ENCODE measurements around the gene DUS4L.

DUS4L gene

DNA sequence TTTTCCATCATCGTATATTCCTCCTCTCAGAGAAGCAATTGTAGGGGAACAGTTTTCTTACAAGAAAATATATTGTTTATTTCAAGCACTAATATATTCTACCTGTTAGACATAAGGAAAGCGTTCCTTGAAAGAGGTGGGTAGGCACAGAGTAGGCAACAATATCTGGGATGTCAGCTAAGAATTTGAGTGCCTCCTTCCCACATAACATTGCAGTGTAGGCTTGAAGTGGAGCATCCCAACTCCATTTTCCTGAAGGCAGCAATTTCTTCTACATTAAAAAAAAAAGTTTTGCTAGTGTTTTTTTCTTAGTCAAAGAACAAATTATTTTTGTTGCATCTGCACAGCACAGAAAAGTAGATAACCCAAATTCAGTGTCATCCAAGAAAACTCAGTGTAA, 37.0 kb downstream of the DUS4L start:
- H3K9me3 ChIP-seq (ENCODE audit: control insufficient read depth, insufficient read depth, low read depth, low read length): no peaks in the 10 kb centered on the region
- peaks cover 3% of the 10 kb centered on the region for H3K4me1 ChIP-seq (ENCODE audit: control insufficient read depth, insufficient read depth, low read length)
- no peak overlapping the region for H3K27ac ChIP-seq (ENCODE audit: extremely low read depth, low read depth, low read length)
- H3K36me3 ChIP-seq (ENCODE audit: control insufficient read depth in 2 of 2, insufficient read depth in 1 of 2, low read length in 2 of 2): peaks cover 7 to 9% of the 10 kb centered on the region in 2 experiments
- TF ChIP-seq ZNF571 (tag by site-specific recombination; IDR thresholded peaks at IDR 0.05) (no peak), ZBTB20 (tag by site-specific recombination; IDR thresholded peaks at IDR 0.05) (no peak), ZNF292 (tag by site-specific recombination; IDR thresholded peaks at IDR 0.05; ENCODE audit: borderline replicate concordance, low read depth) (no peak), ZNF202 (tag by site-specific recombination; IDR thresholded peaks at IDR 0.05; ENCODE audit: borderline replicate concordance) (no peak), ZBTB1 (tag by site-specific recombination; IDR thresholded peaks at IDR 0.05) (no peak), ZNF394 (tag by site-specific recombination; IDR thresholded peaks at IDR 0.05; ENCODE audit: borderline replicate concordance) (no peak)
- TF ChIP-seq, protein P1, sequence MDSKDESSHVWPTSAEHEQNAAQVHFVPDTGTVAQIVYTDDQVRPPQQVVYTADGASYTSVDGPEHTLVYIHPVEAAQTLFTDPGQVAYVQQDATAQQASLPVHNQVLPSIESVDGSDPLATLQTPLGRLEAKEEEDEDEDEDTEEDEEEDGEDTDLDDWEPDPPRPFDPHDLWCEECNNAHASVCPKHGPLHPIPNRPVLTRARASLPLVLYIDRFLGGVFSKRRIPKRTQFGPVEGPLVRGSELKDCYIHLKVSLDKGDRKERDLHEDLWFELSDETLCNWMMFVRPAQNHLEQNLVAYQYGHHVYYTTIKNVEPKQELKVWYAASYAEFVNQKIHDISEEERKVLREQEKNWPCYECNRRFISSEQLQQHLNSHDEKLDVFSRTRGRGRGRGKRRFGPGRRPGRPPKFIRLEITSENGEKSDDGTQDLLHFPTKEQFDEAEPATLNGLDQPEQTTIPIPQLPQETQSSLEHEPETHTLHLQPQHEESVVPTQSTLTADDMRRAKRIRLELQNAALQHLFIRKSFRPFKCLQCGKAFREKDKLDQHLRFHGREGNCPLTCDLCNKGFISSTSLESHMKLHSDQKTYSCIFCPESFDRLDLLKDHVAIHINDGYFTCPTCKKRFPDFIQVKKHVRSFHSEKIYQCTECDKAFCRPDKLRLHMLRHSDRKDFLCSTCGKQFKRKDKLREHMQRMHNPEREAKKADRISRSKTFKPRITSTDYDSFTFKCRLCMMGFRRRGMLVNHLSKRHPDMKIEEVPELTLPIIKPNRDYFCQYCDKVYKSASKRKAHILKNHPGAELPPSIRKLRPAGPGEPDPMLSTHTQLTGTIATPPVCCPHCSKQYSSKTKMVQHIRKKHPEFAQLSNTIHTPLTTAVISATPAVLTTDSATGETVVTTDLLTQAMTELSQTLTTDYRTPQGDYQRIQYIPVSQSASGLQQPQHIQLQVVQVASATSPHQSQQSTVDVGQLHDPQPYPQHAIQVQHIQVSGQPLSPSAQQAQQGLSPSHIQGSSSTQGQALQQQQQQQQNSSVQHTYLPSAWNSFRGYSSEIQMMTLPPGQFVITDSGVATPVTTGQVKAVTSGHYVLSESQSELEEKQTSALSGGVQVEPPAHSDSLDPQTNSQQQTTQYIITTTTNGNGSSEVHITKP (tag by site-specific recombination; IDR thresholded peaks at IDR 0.05): no peak
- ChIA-PET POLR2A (no interaction called here), CTCF (no interaction called here)
- H3K4me3 ChIP-seq (ENCODE audit: low read depth, low read length): no peak overlapping the region

DNA sequence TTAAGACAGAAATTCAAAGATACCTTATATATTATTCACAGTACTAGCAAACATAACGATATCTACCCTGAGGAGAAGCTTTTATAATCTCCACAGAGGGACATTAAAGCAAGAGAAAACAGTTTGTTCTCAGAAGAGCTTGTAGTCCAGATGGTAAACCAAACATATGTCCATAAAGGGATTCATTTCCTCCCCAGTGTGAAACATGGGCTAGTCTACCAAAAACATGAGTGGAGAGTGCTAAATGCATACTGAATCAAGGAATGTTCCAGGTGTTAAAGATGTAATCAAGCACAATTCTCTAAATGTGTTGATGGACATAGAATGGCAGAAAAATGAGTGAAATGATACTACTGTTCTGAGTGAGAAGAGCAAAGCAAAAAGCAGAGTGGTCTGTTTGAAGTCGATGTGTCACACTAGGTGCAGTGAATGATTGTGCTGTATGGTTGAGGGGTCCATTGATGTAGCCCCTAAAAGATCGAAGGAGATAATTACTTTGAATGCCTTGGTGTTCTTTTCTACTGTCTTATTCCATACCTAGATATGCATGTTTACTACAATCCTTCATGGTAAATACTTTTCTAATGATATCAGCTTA, 41.5 kb downstream of the DUS4L start:
- Histone ChIP-seq H3K4me1 (ENCODE audit: control insufficient read depth, insufficient read depth, low read length) (no peaks in the 10 kb centered on the region), H3K27ac (ENCODE audit: extremely low read depth, low read depth, low read length) (no peak overlapping the region), H3K9me3 (ENCODE audit: control insufficient read depth, insufficient read depth, low read depth, low read length) (no peaks in the 10 kb centered on the region), H3K4me3 (ENCODE audit: low read depth, low read length) (no peak overlapping the region), H3K36me3 (ENCODE audit: control insufficient read depth in 2 of 2, insufficient read depth in 1 of 2, low read length in 2 of 2) (peaks cover 3 to 9% of the 10 kb centered on the region in 2 experiments)
- ChIA-PET POLR2A (no interaction called here), CTCF (no interaction called here)
- TF ChIP-seq ZXDB (tag by site-specific recombination; IDR thresholded peaks at IDR 0.05): no peak

DNA sequence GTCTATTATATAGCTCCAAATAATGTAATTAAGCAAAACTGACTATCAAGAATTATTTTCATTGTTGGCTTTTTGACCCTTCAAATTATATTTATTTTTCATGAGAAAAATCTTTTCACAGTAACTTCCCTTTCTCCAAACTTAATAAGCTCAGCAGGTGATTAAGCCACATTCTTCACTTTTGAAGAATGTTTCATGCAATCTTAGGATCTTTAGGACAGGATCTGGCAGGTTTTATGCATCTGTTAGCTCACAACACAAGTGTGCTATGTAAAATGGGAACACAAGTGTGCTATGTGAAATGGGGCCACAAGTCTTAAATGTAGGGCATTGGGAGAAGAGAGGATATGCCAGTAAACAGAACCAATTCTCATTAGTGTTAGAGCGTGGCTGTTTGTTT, 42.5 kb downstream of the DUS4L start:
- CTCF ChIA-PET: interaction anchor here (0.6 to 0.7 kb wide), 2 partner anchors 11 to 39 kb away, joined by 3 to 4 read pairs; no protein-coding TSS in a partner anchor
- H3K4me1 ChIP-seq (ENCODE audit: control insufficient read depth, insufficient read depth, low read length): no peaks in the 10 kb centered on the region
- H3K4me3 ChIP-seq (ENCODE audit: low read depth, low read length): no peak overlapping the region
- no peak for TF ChIP-seq ZSCAN23 (tag by site-specific recombination; IDR thresholded peaks at IDR 0.05)
- TF ChIP-seq ZNF19 (tag by site-specific recombination; IDR thresholded peaks at IDR 0.05; ENCODE audit: low read depth): no peak
- TF ChIP-seq ZNF514 (tag by site-specific recombination; IDR thresholded peaks at IDR 0.05): no peak
- TF ChIP-seq, protein P2, sequence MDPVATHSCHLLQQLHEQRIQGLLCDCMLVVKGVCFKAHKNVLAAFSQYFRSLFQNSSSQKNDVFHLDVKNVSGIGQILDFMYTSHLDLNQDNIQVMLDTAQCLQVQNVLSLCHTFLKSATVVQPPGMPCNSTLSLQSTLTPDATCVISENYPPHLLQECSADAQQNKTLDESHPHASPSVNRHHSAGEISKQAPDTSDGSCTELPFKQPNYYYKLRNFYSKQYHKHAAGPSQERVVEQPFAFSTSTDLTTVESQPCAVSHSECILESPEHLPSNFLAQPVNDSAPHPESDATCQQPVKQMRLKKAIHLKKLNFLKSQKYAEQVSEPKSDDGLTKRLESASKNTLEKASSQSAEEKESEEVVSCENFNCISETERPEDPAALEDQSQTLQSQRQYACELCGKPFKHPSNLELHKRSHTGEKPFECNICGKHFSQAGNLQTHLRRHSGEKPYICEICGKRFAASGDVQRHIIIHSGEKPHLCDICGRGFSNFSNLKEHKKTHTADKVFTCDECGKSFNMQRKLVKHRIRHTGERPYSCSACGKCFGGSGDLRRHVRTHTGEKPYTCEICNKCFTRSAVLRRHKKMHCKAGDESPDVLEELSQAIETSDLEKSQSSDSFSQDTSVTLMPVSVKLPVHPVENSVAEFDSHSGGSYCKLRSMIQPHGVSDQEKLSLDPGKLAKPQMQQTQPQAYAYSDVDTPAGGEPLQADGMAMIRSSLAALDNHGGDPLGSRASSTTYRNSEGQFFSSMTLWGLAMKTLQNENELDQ (tag by site-specific recombination; IDR thresholded peaks at IDR 0.05; ENCODE audit: low read depth): no peak
- no peak for TF ChIP-seq ZNF776 (tag by site-specific recombination; IDR thresholded peaks at IDR 0.05; ENCODE audit: borderline replicate concordance)
- POLR2A ChIA-PET: no interaction called here
- no peak overlapping the region for H3K27ac ChIP-seq (ENCODE audit: extremely low read depth, low read depth, low read length)
- H3K36me3 ChIP-seq (ENCODE audit: control insufficient read depth in 2 of 2, insufficient read depth in 1 of 2, low read length in 2 of 2): peaks cover 3 to 4% of the 10 kb centered on the region in 2 experiments
- H3K9me3 ChIP-seq (ENCODE audit: control insufficient read depth, insufficient read depth, low read depth, low read length): no peaks in the 10 kb centered on the region
